HepG2 (cell line): Measurements from ENCODE around the gene RINL. TPM values are rescaled to one million over a fixed set of nuclear protein-coding genes. Genes with fewer than 3 reads are reported as not detected.
A peak's percentile ranks its signal among the peaks of the same experiment; 100 is the strongest.

Experiments
- ATAC-seq: fragments of 200-7000 bp; cut with Tn5 transposase; 3 replicates; pipeline ENCODE4 v1.9.1; 2020; ENCODE audit warnings: mild to moderate bottlenecking, moderate library complexity
- BruUV-seq: library from RNA; stranded (reverse); fragments of 400-500 nt; replicated peaks from 2 replicates; lab custom pipeline; 2021; lab: Mats Ljungman, UMichigan
- CTCF ChIA-PET: fragments of 300-600 bp; formaldehyde crosslinking; extraction: SDS; loops from one replicate; lab custom pipeline; 2021; ENCODE audit warnings: low total read pairs, inconsistent platforms, low intra/inter-chr PET ratio; lab: Yijun Ruan, JAX
- POLR2A ChIA-PET: fragments of 350-600 bp; sonication (Branson Sonifier 250); formaldehyde crosslinking; loops from one replicate; lab custom pipeline; 2020; ENCODE audit warnings: antibody characterized with exemption, inconsistent platforms; lab: Yijun Ruan, JAX
- DNase-seq: peaks from one replicate; pipeline ENCODE4 v3.0.0-alpha.2; 2015; ENCODE audit warnings: low spot score
- FAIRE-seq: peaks from 3 replicates; lab custom pipeline; 2011; peaks lifted over from hg19 to GRCh38; lab: Jason Lieb, UNC
- H2AFZ ChIP-seq: one replicate; pipeline ENCODE4 v1.6.1; 2011; ENCODE audit warnings: low read length, inconsistent platforms
- H3K27ac ChIP-seq: fragments of 300-600 bp; 3 replicates; pipeline ENCODE4 v1.8.0; 2011; ENCODE audit warnings: mixed run types, mild to moderate bottlenecking, mixed read lengths, low read length, inconsistent platforms; ENCODE audit not compliant: insufficient read depth; ENCODE audit errors: extremely low read length
- H3K27me3 ChIP-seq, 2 experiments: fragments of 200-600 bp in 1 of 2; 2 replicates in 1 of 2; 3 replicates in 1 of 2; pipeline versions ENCODE4 v1.6.0 to v1.8.0; 2011; ENCODE audit warnings: low read length in 2 of 2, mild to moderate bottlenecking in 2 of 2, moderate library complexity in 2 of 2, inconsistent platforms in 1 of 2; ENCODE audit not compliant: insufficient read depth in 2 of 2, control insufficient read depth in 1 of 2
- H3K36me3 ChIP-seq, 2 experiments: fragments of 200-600 bp in 1 of 2; replicated peaks in 1 of 2; 2 replicates in 1 of 2; 3 replicates in 1 of 2; pipeline versions ENCODE4 v1.5.1 to v1.8.0; 2011; ENCODE audit warnings: low read length in 2 of 2, inconsistent platforms in 1 of 2; ENCODE audit not compliant: insufficient read depth in 2 of 2, control insufficient read depth in 1 of 2
- H3K4me1 ChIP-seq: 2 replicates; pipeline ENCODE4 v1.5.1; 2012; ENCODE audit warnings: low read length, inconsistent platforms; ENCODE audit not compliant: insufficient read depth
- H3K4me2 ChIP-seq: 2 replicates; pipeline ENCODE4 v1.6.0; 2011; ENCODE audit warnings: low read depth, low read length, inconsistent platforms
- H3K4me3 ChIP-seq, 3 experiments: fragments of 200-600 bp in 1 of 3; sonication (generic), shearing (Covaris generic) in 1 of 3; replicated peaks in 1 of 3; 2 replicates each; pipeline ENCODE4 v1.5.1; 2011 to 2016; ENCODE audit warnings: low read length in 3 of 3, inconsistent platforms in 2 of 3, low read depth in 2 of 3, mild to moderate bottlenecking in 2 of 3, control low read depth in 1 of 3, mixed read lengths in 1 of 3; ENCODE audit not compliant: insufficient read depth in 1 of 3
- H3K79me2 ChIP-seq: one replicate; pipeline ENCODE4 v1.6.1; 2011; ENCODE audit warnings: low read length, inconsistent platforms; ENCODE audit not compliant: insufficient read depth
- H3K9ac ChIP-seq: 2 replicates; pipeline ENCODE4 v1.6.0; 2011; ENCODE audit warnings: mild to moderate bottlenecking, low read depth, low read length, inconsistent platforms; ENCODE audit not compliant: insufficient read depth
- H3K9me3 ChIP-seq: 2 replicates; pipeline ENCODE4 v1.5.1; 2012; ENCODE audit warnings: mild to moderate bottlenecking, low read length
- H4K20me1 ChIP-seq: 2 replicates; pipeline ENCODE4 v1.6.0; 2011; ENCODE audit warnings: inconsistent platforms, mild to moderate bottlenecking, low read length, moderate library complexity; ENCODE audit not compliant: insufficient read depth
- AGO2 ChIP-seq: fragments of 200-400 bp; formaldehyde crosslinking; optimal IDR thresholded peaks from 2 replicates; pipeline ENCODE3; 2017; ENCODE audit warnings: mild to moderate bottlenecking, low read depth, low read length, moderate library complexity
- POLR2A ChIP-seq, 2 experiments: IDR thresholded peaks; 2 replicates each; pipeline ENCODE4 v1.6.1; 2011; ENCODE audit warnings: low read depth in 2 of 2, low read length in 2 of 2, mild to moderate bottlenecking in 1 of 2, moderate library complexity in 1 of 2; ENCODE audit not compliant: insufficient read depth in 1 of 2
- RBFOX2 ChIP-seq: fragments of 200-400 bp; formaldehyde crosslinking; IDR thresholded peaks from 2 replicates; pipeline ENCODE4 v1.6.1; 2017; ENCODE audit warnings: low read depth, mild to moderate bottlenecking, low read length
- SRSF9 ChIP-seq: fragments of 200-400 bp; formaldehyde crosslinking; IDR thresholded peaks from 2 replicates; pipeline ENCODE4 v1.6.1; 2018; ENCODE audit warnings: borderline replicate concordance, mild to moderate bottlenecking, low read depth, low read length; ENCODE audit not compliant: insufficient read depth, poor library complexity, severe bottlenecking
- TERF1 ChIP-seq: sonication (generic); formaldehyde crosslinking; IDR thresholded peaks from 2 replicates; pipeline ENCODE4 v1.8.0; 2022; ENCODE audit warnings: mild to moderate bottlenecking, missing genetic modification reagents, moderate library complexity
- ZBTB38 ChIP-seq: sonication (generic); formaldehyde crosslinking; IDR thresholded peaks from 2 replicates; pipeline ENCODE4 v1.5.1; 2020; ENCODE audit warnings: mild to moderate bottlenecking, missing genetic modification reagents
- ZNF253 ChIP-seq: sonication (generic); formaldehyde crosslinking; IDR thresholded peaks from 2 replicates; pipeline ENCODE4 v1.8.0; 2022; ENCODE audit warnings: mild to moderate bottlenecking, missing genetic modification reagents, borderline replicate concordance
- ZNF550 ChIP-seq: sonication (generic); formaldehyde crosslinking; IDR thresholded peaks from 2 replicates; pipeline ENCODE4 v1.4.0; 2020; ENCODE audit warnings: mild to moderate bottlenecking, missing genetic modification reagents, borderline replicate concordance
- WGBS: methylation state at CpG from one replicate; pipeline ENCODE4 v1.1.6; 2017; ENCODE audit warnings: low lambda C conversion rate; 5-methylcytosine and 5-hydroxymethylcytosine counted together
- in situ Hi-C: cut with HindIII; loops from 2 replicates; pipeline ENCODE4 v1.10.0; 2017; ENCODE audit warnings: low pct_unique_long_range_greater_than_20kb; ENCODE audit not compliant: extremely low pct_ligation_motif_present
- intact Hi-C: fragments of 100-400 bp; cut with micrococcal nuclease; formaldehyde crosslinking; loops from one replicate; pipeline ENCODE4 v1.10.0; 2022; ENCODE audit not compliant: unreplicated experiment
- polyA plus RNA-seq, 8 experiments: library from polyadenylated mRNA; depleted of rRNA in 3 of 8; stranded (reverse) in 7 of 8; unstranded in 1 of 8; fragments of >200 nt; fragmentation: Illumina TruSeq in 4 of 8; extraction: Trizol in 4 of 8; gene quantifications; 2 replicates each; pipeline versions ENCODE4 v1.2.1 to v1.2.3, GENCODE V29; 2011 to 2016; ENCODE audit warnings: low read depth in 4 of 8, missing spikeins in 1 of 8, mixed read lengths in 1 of 8; ENCODE audit not compliant: insufficient read depth in 1 of 8
- total RNA-seq, 5 experiments: library from RNA; depleted of rRNA; stranded (reverse); fragments of >200 nt; fragmentation: Illumina TruSeq; extraction: Trizol; gene quantifications; 2 replicates each; pipeline ENCODE4 v1.2.3, GENCODE V29; 2016; ENCODE audit warnings: low read depth in 1 of 5
- TF ChIP-seq, protein P1 (sequence below): sonication (generic); formaldehyde crosslinking; IDR thresholded peaks from 2 replicates; pipeline ENCODE4 v1.5.1; 2020; ENCODE audit warnings: mild to moderate bottlenecking, missing genetic modification reagents, moderate library complexity

RINL gene
- total and polyA plus RNA-seq, 2 of the 13 experiments (the other 11 are each of a cell fraction or from before 2014, with no cell fraction given) = 11.4 to 18.0 TPM

DNA sequence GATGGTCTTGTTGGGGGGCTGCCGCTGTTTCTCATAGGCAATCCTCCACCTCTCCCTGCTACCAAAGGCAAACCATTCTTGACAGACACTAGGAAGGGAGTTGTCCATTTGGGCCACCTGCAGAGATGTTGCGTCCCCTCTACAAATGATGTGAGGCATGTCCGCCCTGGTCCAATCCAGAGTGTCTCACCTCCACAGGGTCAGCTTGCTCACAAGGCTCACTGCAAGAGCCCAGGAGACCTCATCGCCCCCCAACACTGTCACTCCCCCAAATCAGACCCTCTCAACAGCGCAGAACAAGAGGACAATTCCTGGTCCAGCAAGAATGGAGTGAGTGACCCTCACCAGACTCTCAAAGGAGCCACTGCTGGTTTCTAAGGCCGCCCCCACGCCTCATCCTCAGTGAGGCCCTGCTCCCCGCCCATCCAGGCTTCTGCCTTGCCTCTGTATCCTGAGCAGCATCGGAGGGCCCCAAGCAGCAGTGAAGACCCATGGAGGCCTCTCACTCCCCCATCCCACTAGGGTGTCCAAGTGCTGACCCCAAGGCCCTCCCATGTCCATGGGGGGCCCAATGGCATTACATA is 34.8 kb downstream of the RINL start:
- Histone ChIP-seq H2AFZ (no peak overlapping the region), H3K27ac (no peak overlapping the region), H3K27me3 (no peaks in the 10 kb centered on the region), H3K4me1 (peaks cover 98% of the 10 kb centered on the region), H3K9me3 (no peaks in the 10 kb centered on the region), H3K4me2 (no peak overlapping the region), H4K20me1 (peaks cover 58% of the 10 kb centered on the region), H3K36me3 (peaks cover 53 to 95% of the 10 kb centered on the region in 2 experiments)
- DNase-seq (no peak), FAIRE-seq (no peak)
- intact Hi-C loops = no loop called here
- ChIA-PET POLR2A (interaction anchor here (1.7 to 1.9 kb wide), 2 partner anchors 11 to 12 kb away, joined by 8 to 16 read pairs; partner anchors contain the start of gene ECH1), CTCF (no interaction called here)
- 97% methylated on average over 5 of the region's 9 CpGs for WGBS
- TF ChIP-seq TERF1 (no peak), SRSF9 (no peak), POLR2A (IDR thresholded peaks at IDR 0.05; ENCODE audit: insufficient read depth in 1 of 2, low read depth in 2 of 2, low read length in 2 of 2) (peak in 1 of 2 experiments; percentile 13; a peak in 2 of 4 replicates), AGO2 (peak; percentile 23)
- TF ChIP-seq, all 625 proteins: peak for 2
- Histone ChIP-seq H3K4me3 (no peak overlapping the region), H3K9ac (no peak overlapping the region), H3K79me2 (peaks cover 59% of the 10 kb centered on the region)
- no TSS peak for BruUV-seq
- ATAC-seq = peak; percentile 3; the same call in 2 of the 3 replicates
- in situ Hi-C loops = no loop called here

GRCh38 chr19:38842439-38843174 is 35.5 kb downstream of the RINL start:
- ATAC-seq (peak; percentile 1; the same call in 1 of the 3 replicates), FAIRE-seq (no peak), DNase-seq (no peak)
- ChIA-PET POLR2A (interaction anchor here (1.4 to 1.7 kb wide), 2 partner anchors 9 to 11 kb away, joined by 4 to 16 read pairs; partner anchors contain the start of gene ECH1), CTCF (no interaction called here)
- no peaks in the 10 kb centered on the region for H3K9me3 ChIP-seq
- H3K36me3 ChIP-seq = peaks cover 56 to 99% of the 10 kb centered on the region in 2 experiments
- peaks cover 52% of the 10 kb centered on the region for H3K79me2 ChIP-seq
- no peak overlapping the region for H3K27ac ChIP-seq
- peaks cover 98% of the 10 kb centered on the region for H3K4me1 ChIP-seq
- no peak overlapping the region for H3K4me3 ChIP-seq
- BruUV-seq = no TSS peak
- in situ Hi-C loops = no loop called here
- H4K20me1 ChIP-seq = peaks cover 56% of the 10 kb centered on the region
- 90% methylated on average over 8 of the region's 17 CpGs for WGBS
- intact Hi-C loops = no loop called here
- H3K4me2 ChIP-seq = no peak overlapping the region
- no peaks in the 10 kb centered on the region for H3K27me3 ChIP-seq
- H2AFZ ChIP-seq = no peak overlapping the region
- H3K9ac ChIP-seq = no peak overlapping the region
- TF ChIP-seq, protein P1, sequence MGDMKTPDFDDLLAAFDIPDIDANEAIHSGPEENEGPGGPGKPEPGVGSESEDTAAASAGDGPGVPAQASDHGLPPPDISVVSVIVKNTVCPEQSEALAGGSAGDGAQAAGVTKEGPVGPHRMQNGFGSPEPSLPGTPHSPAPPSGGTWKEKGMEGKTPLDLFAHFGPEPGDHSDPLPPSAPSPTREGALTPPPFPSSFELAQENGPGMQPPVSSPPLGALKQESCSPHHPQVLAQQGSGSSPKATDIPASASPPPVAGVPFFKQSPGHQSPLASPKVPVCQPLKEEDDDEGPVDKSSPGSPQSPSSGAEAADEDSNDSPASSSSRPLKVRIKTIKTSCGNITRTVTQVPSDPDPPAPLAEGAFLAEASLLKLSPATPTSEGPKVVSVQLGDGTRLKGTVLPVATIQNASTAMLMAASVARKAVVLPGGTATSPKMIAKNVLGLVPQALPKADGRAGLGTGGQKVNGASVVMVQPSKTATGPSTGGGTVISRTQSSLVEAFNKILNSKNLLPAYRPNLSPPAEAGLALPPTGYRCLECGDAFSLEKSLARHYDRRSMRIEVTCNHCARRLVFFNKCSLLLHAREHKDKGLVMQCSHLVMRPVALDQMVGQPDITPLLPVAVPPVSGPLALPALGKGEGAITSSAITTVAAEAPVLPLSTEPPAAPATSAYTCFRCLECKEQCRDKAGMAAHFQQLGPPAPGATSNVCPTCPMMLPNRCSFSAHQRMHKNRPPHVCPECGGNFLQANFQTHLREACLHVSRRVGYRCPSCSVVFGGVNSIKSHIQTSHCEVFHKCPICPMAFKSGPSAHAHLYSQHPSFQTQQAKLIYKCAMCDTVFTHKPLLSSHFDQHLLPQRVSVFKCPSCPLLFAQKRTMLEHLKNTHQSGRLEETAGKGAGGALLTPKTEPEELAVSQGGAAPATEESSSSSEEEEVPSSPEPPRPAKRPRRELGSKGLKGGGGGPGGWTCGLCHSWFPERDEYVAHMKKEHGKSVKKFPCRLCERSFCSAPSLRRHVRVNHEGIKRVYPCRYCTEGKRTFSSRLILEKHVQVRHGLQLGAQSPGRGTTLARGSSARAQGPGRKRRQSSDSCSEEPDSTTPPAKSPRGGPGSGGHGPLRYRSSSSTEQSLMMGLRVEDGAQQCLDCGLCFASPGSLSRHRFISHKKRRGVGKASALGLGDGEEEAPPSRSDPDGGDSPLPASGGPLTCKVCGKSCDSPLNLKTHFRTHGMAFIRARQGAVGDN (CRISPR knock-in tag) = 0 out of 2 replicates have a peak, but pooled peaks have one; percentile 19
- TF ChIP-seq ZNF550 (CRISPR knock-in tag) (no peak), POLR2A (IDR thresholded peaks at IDR 0.05; ENCODE audit: insufficient read depth in 1 of 2, low read depth in 2 of 2, low read length in 2 of 2) (peak; percentile 12 to 38; a peak in 2 of 4 replicates), ZNF253 (CRISPR knock-in tag) (no peak), RBFOX2 (peak; percentile 39; the same call in 1 of the 2 replicates), AGO2 (peak; percentile 86), ZBTB38 (CRISPR knock-in tag) (0 out of 2 replicates have a peak, but pooled peaks have one; percentile 12)
